ENCODE results near the gene LHX3. TPM values are rescaled to one million over a fixed set of nuclear protein-coding genes. Genes with fewer than 3 reads are reported as not detected.

LHX3 gene
- total and polyA plus RNA-seq, 2 of the 8 experiments (the other 6 are each of a cell fraction or from before 2014, with no cell fraction given): 0.02 TPM; not detected in 1

DNA sequence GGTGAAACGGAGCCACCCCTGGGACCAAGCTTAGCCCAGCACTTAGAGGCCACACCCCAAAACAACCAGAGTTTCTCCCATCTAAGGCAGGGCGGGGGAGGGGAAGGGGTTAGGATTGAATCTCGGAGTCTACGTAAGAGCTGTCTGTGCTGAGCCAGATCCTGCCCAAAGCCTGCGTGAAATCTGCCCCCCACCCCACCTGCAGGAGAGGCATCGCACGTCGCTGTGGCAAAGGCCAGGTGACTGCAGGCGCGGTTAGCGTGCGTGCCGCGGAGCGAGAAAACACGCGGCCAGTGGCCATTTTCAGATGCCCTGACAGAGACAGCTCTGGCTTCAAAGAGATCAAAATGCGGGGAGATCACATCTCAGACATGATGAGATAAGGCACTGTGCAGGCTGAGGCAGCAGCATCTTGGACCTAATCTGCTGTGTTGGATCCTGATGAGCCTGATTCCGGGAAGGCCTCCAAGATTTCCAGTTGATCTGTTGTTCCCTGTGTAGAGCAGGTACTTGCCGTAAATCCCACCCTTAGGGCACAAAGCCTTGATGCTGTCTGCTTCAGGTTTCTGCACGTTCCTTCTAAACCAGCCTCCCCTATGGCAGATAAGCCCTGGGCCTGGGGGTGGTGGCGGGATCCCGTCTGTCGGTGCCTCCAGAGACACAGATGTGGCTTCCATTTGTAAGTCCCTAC, 43.2 kb upstream of the LHX3 start:
- Histone ChIP-seq H3K4me2 (ENCODE audit: insufficient read depth in 1 of 2, low read depth in 2 of 2, low read length in 2 of 2) (peak overlapping the region in 1 of 2 experiments; percentile 13; a peak in 1 of 4 replicates), H3K9me3 (ENCODE audit: insufficient read depth in 2 of 2, low read depth in 1 of 2, low read length in 1 of 2) (no peaks in the 10 kb centered on the region), H2BK5ac (ENCODE audit: low read depth, low read length) (no peak overlapping the region), H3K4me1 (replicated peaks in 1 of 4; ENCODE audit: control insufficient read depth in 3 of 4, insufficient read depth in 4 of 4, low read length in 3 of 4) (peaks cover 3 to 21% (median 13%) of the 10 kb centered on the region in 4 experiments), H2AFZ (ENCODE audit: low read length) (0 out of 2 replicates have a peak overlapping the region, but pooled peaks have one; percentile 65), H3K27ac (ENCODE audit: low read depth, low read length) (no peak overlapping the region), H2BK15ac (ENCODE audit: low read length) (peak overlapping the region; percentile 40), H3K36me3 (ENCODE audit: control insufficient read depth in 2 of 4, insufficient read depth in 4 of 4, low read length in 3 of 4) (no peaks in the 10 kb centered on the region; a peak in 1 of 8 replicates), H4K20me1 (replicated peaks in 1 of 2; ENCODE audit: control insufficient read depth in 1 of 2, insufficient read depth in 2 of 2, low read length in 2 of 2) (peaks cover 5 to 10% of the 10 kb centered on the region in 2 experiments), H3K79me2 (ENCODE audit: control insufficient read depth in 1 of 2, insufficient read depth in 2 of 2, low read length in 2 of 2) (peaks cover 4 to 20% of the 10 kb centered on the region in 2 experiments), H3K56ac (replicated peaks; ENCODE audit: insufficient read length, low read depth, low read length) (no peak overlapping the region), H2AK5ac (ENCODE audit: low read depth, low read length) (no peak overlapping the region), H3K23me2 (ENCODE audit: low read depth, low read length) (no peaks in the 10 kb centered on the region; the same call in 1 of the 2 replicates), H2BK12ac (ENCODE audit: low read depth, low read length) (peak overlapping the region; percentile 90; the same call in 1 of the 2 replicates), H4K91ac (replicated peaks; ENCODE audit: insufficient read length, low read length) (no peak overlapping the region), H3K27me3 (replicated peaks in 1 of 4; ENCODE audit: control insufficient read depth in 3 of 4, extremely low read depth in 1 of 4, insufficient read depth in 3 of 4, low read length in 3 of 4) (peaks cover 0 to 7% (median 1%) of the 10 kb centered on the region in 4 experiments; a peak in 4 of 7 replicates), H4K5ac (ENCODE audit: insufficient read length, low read depth, low read length) (peak overlapping the region; percentile 4), H3K23ac (ENCODE audit: insufficient read length) (no peak overlapping the region), H3K9ac (replicated peaks in 1 of 4; ENCODE audit: extremely low read depth in 1 of 4, low read depth in 3 of 4, low read length in 3 of 4) (no peak overlapping the region), H2BK120ac (replicated peaks; ENCODE audit: low read depth, low read length) (no peak overlapping the region), H4K8ac (ENCODE audit: extremely low read depth, insufficient read depth, low read length) (peak overlapping the region; percentile 41), H3K79me1 (ENCODE audit: low read depth, low read length) (peaks cover 4% of the 10 kb centered on the region; the same call in 1 of the 2 replicates), H3K4me3 (ENCODE audit: extremely low read depth in 1 of 4, insufficient read depth in 2 of 4, low read depth in 3 of 4, low read length in 4 of 4) (no peak overlapping the region), H3K4ac (replicated peaks; ENCODE audit: insufficient read length, low read depth, low read length) (peak overlapping the region; percentile 25), H2BK20ac (ENCODE audit: low read length) (peak overlapping the region; percentile 87; the same call in 1 of the 2 replicates), H3K18ac (ENCODE audit: extremely low read depth, low read length) (no peak overlapping the region; the same call in 1 of the 2 replicates), H3K14ac (ENCODE audit: insufficient read length) (no peak overlapping the region)
- 89% methylated on average over 23 of the region's 24 CpGs; no CpG with 5 or more reads in 1 of the 2 experiments for WGBS, 2 experiments (ENCODE audit: extremely low coverage in 1 of 2, insufficient coverage in 1 of 2, insufficient read length in 1 of 2, insufficient replicate concordance in 2 of 2, low coverage in 1 of 2, low lambda C conversion rate in 2 of 2, missing lambda C conversion rate in 1 of 2)
- TF ChIP-seq, protein P1, sequence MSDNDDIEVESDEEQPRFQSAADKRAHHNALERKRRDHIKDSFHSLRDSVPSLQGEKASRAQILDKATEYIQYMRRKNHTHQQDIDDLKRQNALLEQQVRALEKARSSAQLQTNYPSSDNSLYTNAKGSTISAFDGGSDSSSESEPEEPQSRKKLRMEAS (IDR thresholded peaks at IDR 0.05): peak; percentile 44; the same call in 1 of the 2 replicates
- TF ChIP-seq TBP (IDR thresholded peaks at IDR 0.05; ENCODE audit: low read depth, low read length): no peak
- no peak for TF ChIP-seq CBX5 (IDR thresholded peaks at IDR 0.05; ENCODE audit: low read depth, low read length)
- TF ChIP-seq ASH2L (IDR thresholded peaks at IDR 0.05; ENCODE audit: low read length): no peak
- TF ChIP-seq, protein P2, sequence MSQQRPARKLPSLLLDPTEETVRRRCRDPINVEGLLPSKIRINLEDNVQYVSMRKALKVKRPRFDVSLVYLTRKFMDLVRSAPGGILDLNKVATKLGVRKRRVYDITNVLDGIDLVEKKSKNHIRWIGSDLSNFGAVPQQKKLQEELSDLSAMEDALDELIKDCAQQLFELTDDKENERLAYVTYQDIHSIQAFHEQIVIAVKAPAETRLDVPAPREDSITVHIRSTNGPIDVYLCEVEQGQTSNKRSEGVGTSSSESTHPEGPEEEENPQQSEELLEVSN (IDR thresholded peaks at IDR 0.05): peak; percentile 23; the same call in 1 of the 2 replicates
- no peak for TF ChIP-seq CBX8 (IDR thresholded peaks at IDR 0.05; ENCODE audit: borderline replicate concordance, low read depth, low read length)
- TF ChIP-seq, protein P3, sequence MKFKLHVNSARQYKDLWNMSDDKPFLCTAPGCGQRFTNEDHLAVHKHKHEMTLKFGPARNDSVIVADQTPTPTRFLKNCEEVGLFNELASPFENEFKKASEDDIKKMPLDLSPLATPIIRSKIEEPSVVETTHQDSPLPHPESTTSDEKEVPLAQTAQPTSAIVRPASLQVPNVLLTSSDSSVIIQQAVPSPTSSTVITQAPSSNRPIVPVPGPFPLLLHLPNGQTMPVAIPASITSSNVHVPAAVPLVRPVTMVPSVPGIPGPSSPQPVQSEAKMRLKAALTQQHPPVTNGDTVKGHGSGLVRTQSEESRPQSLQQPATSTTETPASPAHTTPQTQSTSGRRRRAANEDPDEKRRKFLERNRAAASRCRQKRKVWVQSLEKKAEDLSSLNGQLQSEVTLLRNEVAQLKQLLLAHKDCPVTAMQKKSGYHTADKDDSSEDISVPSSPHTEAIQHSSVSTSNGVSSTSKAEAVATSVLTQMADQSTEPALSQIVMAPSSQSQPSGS (IDR thresholded peaks at IDR 0.05; ENCODE audit: low read length): no peak
- TF ChIP-seq EGR1 (IDR thresholded peaks at IDR 0.05; ENCODE audit: borderline replicate concordance, low read depth, low read length): no peak
- FAIRE-seq: no peak
- ChIA-PET CTCF (ENCODE audit: partially characterized antibody) (interaction anchor here (0.9 to 1.6 kb wide), 6 partner anchors 14 to 78 kb away, joined by 3 to 5 read pairs (median 3); no protein-coding TSS in a partner anchor), POLR2A (ENCODE audit: partially characterized antibody) (interaction anchor here (1.1 to 2.2 kb wide), 3 partner anchors 19 to 109 kb away, joined by 3 to 6 read pairs (median 3); no protein-coding TSS in a partner anchor)
- DNase-seq (ENCODE audit: low read depth in 1 of 2, low spot score in 2 of 2): no peak

All from H1 (cell line).